Measurements from ENCODE around the gene AFM.

GRCh38 chr4:73445383-73446335 is 35.9 kb upstream of the AFM start:
- TF ChIP-seq USF2 (IDR thresholded peaks at IDR 0.05) (no peak), ZSCAN20 (CRISPR knock-in tag; IDR thresholded peaks at IDR 0.05) (no peak), RFX5 (IDR thresholded peaks at IDR 0.05) (no peak), POLR2A (IDR thresholded peaks at IDR 0.05; ENCODE audit: low read length) (no peak), CTCF (IDR thresholded peaks at IDR 0.05) (no peak), JUNB (IDR thresholded peaks at IDR 0.05) (no peak), BHLHE40 (IDR thresholded peaks at IDR 0.05; ENCODE audit: low read depth, low read length) (no peak), RARB (CRISPR knock-in tag; IDR thresholded peaks at IDR 0.05) (no peak), EP300 (IDR thresholded peaks at IDR 0.05) (no peak)

All from A549 (cell line).